HG03378 (cell line): ENCODE data around the gene KXD1.
"Not testable (repeated sequence)": the region's sequence is repeated elsewhere in the genome, so short reads cannot be mapped to it uniquely, and the experiment has no call there.

Experiments used
- ATAC-seq: cut with Tn5 transposase; IDR thresholded peaks from one replicate; pipeline ENCODE4 v1.9.1; 2021; ENCODE audit warnings: mild to moderate bottlenecking, moderate library complexity; ENCODE audit not compliant: unreplicated experiment

Gene KXD1

DNA sequence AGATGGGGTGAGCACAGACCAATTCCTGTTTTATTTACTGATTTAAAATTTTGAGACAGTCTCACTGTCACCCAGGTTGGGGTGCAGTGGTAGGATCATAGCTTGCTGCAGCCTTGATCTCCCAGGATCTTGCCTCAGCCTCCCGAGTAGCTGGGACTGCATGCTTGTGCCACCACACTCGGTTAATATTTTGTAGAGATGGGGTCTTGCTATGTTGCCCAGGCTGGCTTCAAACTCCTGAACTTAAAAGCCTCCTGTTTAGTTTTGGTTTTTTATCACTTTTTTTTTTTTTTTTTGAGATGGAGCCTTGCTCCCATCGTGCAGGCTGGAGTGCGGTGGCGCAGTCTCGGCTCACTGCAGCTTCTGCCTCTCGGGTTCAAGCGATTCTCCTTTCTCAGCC, 18.7 kb downstream of the KXD1 start:
- no peak for ATAC-seq

DNA sequence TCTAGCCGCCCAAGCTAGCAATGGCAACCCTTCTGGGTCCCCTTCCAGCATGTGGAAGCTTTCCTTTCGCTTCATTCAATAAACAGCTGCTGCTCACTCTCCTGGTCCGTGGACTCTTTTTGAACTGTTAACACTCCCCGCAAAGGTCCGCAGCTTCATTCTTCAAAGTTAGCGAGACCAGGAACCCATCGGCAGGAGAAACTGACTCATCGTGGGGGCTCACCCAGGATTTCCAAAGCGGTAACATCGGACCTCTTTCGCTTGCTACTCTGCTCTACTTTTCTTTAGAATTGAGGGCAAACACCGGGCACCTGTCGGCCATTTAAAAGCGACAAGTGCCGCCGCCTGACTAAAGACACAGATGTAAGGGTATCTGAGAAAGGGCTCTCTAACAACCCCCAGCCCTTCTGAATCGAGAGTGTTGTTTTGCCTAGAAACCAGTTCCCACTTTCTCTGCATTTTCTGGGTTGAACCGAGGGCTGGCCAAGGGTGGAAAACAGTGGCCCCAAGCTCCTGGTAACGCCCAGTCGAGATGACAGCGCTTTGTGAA, 19.8 kb downstream of the KXD1 start:
- no peak for ATAC-seq

DNA sequence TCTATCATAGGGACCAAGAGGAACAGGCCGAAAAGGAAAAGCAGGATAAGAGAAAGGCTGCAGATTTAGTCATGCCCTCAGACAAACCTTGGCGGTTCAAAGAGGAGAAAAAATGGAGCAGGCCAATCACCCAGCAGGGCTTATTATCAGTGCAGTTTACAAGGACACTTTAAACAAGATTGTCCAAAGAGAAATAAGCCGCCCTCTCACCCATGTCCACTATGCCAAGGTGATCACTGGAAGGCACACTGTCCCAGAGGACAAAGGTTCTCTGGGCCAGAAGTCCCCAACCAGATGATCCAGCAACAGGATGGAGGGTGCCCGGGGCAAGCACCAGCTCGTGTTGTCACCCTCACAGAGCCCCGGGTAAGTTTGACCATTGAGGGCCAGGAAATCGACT, 22.6 kb downstream of the KXD1 start:
- no peak for ATAC-seq

DNA sequence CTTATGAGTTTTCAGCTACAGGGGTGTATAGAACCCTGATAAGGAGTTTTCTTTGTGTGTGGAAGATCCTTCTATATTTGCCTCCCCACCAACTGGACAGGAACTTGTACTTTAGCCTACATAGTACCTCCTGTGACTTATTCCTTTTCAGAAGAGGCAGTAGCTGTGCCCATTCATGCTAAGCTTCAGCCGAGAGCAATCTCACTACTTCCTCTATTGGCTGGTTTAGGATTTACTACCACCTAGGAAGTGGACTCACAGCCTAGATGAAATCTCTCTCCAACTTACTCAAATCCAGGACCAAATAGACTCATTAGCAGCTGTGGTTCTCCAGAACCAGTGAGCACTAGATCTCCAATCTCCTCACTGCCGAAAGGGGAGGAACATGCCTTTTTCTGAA, 28.6 kb downstream of the KXD1 start:
- ATAC-seq: no peak

DNA sequence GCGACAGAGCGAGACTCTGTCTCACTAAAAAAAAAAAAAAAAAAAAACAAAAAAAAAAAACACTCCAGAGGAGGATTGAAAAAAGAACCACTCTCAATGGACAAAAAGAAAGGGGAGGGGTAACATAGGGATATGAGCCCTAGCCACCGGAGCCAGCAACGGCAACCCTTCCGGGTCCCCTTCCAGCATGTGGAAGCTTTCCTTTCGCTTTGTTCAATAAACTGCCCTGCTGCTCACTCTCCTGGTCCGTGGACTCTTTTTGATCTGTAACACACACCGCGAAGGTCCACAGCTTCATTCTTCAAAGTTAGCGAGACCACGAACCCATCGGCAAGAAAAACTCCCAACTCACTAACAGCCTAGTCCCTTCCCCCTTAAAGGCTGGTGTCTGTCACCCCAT, 29.9 kb downstream of the KXD1 start:
- ATAC-seq: no peak

DNA sequence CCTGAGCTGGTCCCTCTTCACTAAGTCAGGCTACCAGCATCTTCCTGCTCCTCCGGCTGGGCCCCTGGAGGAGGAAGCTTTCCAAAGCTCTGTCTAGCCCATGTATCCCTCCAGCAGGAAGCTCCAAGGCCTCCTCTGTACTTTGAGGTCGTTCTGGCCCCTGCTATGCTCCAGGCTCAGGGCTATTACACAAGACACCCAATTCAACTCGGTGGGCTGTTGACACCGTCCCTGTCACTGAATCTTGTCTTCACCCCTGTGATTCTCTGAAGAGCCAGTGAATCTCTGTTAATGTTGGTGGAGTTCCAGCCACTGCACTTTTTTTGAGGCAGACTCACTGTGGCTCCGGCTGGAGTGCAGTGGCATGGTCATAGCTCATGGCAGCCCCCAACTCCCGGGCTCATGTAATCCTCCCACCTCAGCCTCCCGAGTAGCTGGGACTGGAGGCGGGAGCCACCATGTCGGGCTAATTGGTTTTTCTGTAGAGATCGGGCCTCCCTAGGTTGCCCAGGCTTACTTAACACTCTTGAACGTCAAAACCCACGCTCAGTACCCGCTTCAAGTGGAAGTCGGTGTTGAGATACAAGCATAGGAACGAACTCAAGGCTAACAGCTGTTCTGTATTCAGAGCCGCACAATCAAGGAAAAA, 30.4 kb downstream of the KXD1 start:
- ATAC-seq: no peak

DNA sequence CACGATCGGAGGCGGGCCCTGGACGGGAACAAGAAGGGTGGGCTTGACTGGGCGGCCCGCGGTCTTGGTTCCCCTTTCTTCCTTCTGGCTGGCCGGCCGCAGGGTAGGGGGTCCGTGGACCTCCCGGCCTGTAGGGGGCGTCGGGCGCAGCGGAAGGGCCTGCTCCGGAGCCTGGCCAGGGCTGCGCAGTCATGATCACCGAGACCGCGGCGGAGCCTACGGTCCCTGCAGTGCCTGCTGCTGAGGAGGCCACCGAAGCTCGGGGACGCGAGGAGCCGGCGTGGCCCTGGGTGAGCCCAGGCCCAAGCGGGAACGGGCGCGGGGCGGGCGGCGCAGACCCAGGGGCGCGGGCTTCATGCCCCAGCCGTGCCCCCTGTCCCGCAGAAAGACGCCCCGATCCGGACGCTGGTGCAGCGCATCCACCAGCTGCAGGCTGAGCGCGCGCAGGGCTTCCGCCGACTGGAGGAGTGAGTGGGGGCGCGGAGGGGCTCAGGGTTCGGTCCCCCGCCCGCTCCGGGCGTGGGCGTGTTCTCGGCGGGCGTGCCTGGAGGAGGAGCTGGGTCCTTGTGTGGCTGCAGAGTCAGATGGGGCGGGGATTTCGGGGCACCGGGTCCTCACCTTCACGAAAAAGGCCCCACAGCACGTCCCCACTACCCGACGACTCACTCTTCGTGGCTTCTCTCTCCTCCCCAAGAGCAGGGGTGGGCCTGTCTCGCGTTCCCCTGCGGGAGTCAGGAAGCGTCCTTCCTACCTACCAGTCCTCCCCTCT, 31.1 kb downstream of the KXD1 start, which contains the start of gene REX1BD:
TSS of gene REX1BD (plus strand) at position 188 of the 769 bp plus-strand sequence. CDS start at position 192, 4 bp downstream.
- peak; percentile 69 for ATAC-seq

DNA sequence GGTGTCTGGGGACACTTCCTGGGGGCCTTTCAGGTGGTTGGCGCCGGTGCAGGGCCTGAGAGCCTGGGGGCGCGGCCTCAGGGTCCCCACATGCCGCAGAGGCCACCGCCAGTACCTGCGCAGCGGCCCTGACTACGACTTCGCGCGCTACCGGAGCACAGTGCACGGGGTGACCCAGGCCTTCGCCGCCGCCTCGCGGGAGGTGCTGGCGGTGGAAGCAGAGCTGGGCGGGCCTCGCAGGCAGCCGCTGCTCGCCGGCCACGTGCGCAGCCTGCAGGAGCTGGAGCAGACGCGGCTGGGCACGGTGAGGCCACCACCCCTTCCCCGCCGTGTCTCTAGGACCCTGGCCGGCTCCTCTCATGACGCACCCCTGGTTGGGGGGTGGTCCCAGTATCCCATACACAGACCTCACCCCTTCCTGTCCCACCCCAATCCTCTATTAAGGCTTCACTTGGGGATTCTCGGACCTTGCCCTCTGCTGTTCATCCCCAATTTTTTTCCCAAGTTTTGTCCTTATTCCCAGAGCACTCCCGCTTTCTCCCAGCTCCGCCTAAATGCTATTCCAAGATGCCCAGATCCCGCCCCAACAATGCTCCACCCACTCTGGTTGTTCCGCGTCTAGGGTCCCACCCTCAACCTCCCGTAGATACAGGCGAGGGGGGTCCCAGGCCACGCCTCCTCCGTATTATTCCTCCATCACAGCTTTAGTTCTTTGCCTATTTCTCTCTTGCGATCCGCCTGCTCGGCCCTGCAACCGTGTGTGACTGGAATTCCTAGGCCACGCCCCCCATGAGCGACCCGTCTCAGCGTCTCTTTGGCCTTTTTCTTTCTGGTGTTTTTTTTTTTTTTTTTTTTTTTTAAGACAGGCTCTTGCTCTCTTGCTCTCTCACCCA, 32.0 kb downstream of the KXD1 start:
- ATAC-seq: peak; percentile 18

DNA sequence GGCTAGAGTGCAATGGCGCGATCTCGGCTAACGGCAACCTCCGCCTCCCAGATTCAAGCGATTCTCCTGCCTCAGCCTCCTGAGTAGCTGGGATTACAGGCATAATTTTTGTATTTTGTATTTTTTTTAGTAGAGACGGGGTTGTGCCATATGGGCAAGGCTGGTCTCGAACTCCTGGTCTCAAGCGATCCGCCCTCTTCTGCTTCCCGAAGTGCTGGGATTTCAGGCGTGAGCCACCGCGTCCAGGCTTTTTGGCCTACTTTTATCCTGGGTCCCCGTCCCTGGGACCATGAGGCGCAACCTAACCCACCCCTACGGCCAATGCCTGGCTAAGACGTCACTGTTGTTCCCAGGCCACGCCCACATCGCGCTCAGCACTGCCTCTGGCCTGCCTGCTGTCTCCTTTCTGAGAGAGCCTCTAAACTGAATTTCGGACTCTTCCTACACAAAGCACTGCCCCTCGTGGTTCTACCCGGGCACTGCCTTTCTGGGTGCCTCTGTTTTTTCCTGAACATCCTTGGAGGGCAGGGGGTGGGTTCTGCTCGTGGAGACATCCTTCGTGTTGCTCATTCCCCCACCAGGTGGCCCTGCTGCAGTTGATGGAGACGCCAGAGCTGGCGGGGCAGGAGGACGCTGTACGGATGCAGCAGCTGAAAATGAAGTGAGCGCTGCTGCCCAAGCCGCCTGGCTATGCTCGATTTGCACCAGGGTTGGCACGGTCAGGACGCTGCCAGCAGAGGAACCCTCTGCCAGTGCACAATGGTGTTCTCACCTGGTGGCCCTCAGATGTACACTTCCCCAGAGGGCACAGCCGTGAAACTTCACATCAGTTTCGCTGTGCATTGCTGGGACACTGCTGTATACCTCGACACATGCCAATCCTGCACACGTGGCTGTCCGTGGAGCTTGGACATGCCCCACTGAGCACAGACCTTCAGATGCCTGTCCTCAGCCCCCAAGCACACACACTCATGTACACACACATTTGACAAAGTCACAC, 32.9 kb downstream of the KXD1 start:
- no peak for ATAC-seq

DNA sequence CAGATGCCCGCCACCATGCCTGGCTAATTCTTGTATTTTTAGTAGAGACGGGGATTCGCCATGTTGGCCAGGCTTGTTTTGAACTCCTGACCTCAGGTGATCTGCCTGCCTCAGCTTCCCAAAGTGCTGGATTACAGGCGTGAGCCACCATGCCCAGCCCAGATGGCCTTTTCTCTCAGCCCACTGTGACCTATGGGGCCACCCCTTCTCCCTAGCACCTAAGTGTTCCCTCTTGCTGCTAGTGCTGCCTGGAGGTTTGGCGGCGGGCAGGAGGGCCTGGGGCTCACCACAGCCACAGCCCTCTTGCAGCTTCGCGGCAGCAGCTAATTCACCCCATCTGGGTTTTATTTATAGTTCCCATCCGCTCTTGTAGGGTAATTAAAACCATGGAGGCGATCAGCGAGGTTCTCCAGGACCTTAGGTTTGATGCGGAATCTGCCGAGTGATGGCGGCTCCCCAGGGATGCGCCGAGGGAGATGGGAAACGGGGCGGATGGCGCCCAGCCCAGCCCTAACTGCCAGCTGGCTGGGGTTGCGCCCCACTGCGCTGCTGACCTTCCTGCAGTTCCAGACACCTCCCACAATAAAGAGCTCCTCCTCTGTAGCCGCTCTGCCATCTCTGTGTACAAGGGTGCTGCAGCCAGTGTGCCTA, 34.2 kb downstream of the KXD1 start:
- ATAC-seq: no peak

DNA sequence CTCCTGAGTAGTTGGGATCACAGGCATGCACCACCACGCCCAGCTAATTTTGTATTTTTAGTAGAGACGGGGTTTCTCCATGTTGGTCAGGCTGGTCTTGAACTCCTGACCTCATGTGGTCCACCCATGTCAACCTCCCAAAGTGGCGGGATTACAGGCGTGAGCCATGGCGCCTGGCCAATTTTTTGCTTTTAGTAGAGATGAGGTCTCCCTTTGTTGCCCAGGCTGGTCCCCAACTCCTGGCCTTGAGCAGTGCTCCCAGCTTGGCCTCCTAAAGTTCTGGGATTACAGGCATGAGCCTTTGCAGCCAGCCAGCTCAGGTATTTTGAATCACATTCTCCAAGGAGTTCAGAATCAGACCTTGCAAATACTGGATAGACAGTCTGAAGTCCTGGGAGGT, 35.1 kb downstream of the KXD1 start:
- not testable (repeated sequence) for ATAC-seq

DNA sequence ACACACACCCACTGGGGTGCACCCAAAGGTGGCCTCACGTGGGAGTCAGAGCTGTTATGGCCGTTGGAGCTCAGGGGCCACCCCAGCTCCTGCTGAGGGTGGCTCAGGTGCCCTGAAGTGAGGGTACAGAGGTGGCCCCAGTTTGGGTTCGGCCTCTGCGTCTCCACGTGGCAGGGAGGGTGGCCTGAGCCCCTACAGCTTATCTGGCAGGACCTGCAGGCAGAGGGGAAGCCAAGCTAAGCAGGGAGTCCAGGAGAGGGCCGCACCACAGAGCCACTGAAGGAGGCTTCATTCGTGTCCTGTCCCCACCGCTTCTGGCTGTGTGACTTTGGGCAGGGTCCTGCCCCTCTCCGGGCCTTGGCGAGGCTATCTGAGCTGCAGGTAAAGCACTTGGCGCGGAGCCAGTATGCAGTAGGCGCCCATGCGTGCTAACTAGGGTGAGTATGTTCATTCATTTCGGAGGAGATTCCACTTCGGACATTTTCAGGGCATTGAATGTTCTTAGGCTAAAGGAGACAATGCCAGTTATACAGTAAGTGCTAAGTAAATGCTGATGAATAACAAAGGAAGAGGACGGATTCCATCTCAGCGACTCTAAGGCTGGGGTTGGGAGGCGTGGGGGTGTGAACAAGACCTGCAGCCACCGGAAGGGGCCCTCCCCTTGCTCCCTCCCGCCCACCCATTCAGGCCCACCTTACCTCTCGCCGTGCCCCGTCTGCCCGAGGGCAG, 35.9 kb downstream of the KXD1 start:
- no peak for ATAC-seq

DNA sequence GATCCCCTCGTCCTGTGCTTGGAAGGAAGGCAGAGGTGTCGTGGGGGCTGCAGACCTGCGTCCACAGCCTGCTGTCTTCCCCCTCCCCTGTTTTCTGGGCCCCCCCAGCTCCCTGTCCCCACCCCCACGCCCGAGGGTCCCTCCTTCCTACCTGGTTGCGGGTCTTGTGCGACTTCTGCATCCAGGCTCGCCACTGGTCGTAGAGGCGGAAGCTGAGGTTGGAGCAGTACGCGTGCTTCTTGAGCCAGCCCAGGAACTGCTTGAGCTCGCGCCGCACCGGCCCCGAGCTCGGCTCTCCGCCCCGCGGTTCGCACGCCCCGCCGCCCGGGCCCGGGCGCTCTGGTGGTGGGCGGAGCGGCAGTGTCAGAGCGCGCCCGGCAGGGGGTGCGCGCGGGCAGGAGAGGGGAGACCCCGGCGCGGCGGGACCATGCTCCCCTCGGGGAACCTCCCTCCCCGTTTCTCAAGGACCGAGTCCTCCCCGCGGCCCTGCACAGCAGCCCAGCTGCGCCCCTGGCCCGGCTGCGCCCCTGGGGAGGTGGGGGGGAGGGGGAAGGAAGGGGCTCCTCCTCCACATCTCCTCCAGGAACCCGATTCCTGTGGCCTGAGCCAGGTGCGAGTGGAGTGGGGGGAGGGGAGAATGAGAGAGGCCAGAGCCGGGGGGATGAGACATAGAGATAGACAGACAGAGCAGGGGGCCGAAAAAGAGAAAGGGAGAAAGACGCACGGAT, 36.6 kb downstream of the KXD1 start:
- no peak for ATAC-seq

DNA sequence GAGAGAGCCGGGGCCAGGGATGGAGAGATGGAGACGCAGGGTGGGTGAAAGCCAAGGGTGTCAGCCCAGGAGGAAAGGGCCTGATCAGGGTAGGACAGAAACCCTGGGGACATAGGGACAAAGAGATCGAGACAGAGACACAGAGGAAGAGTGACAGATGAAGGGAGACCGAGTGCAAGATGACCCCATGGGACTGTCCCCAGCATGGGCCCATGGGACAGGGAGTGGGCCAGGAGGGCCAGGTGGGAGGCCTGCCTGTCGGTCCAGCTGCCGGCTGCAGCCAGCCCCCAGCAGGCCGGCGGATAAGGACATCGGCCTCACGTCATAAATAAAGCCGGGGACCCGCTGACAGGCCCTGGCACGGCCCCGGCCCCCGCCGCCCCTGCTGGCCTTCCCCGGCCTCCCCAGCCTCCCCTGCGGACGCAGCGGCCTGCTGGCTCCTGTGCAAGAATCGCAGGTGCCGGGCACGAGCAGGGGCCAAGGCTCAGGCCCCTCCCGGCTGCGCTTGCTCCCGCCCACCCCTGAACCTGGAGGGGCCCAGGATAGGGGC, 37.2 kb downstream of the KXD1 start:
- ATAC-seq: no peak

DNA sequence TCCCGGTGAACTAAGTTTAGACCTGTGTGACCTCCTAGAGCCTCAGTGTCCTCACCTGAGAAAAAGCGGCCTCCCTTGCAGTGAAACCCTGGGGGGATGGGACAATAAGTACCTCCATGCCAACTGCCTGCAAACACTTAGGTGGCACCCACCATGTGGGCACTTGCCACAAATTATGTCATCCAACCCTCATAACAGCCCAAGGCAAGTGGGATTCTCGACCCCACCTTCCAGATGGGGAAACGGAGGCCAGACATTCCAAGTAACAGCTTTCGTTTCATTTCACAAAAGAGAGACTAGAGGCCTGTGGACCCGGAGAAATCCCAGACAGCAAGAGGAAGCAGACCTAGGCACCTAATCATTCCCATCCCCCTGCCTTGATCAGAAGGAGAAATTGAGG, 37.8 kb downstream of the KXD1 start:
- no peak for ATAC-seq

DNA sequence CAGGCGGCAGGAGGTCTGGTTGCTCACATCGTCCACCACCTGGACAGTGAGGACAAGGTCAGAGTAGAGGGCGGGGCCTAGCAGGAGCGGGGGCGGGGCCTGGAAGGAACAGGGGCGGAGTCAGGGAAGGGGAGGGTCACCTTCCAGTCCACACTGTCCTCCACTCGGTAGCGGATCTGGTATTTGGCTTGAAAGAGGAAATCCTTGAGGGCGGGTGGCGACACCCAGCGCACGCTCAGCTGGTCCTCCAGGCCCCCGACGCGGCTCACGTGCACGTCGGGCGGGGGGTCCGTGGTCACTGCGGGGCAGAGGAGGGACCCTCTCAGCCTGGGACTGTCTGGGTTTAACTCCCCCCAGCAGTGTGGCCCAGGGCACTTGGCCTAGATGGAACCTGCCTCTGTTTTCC, 39.1 kb downstream of the KXD1 start:
- no peak for ATAC-seq

DNA sequence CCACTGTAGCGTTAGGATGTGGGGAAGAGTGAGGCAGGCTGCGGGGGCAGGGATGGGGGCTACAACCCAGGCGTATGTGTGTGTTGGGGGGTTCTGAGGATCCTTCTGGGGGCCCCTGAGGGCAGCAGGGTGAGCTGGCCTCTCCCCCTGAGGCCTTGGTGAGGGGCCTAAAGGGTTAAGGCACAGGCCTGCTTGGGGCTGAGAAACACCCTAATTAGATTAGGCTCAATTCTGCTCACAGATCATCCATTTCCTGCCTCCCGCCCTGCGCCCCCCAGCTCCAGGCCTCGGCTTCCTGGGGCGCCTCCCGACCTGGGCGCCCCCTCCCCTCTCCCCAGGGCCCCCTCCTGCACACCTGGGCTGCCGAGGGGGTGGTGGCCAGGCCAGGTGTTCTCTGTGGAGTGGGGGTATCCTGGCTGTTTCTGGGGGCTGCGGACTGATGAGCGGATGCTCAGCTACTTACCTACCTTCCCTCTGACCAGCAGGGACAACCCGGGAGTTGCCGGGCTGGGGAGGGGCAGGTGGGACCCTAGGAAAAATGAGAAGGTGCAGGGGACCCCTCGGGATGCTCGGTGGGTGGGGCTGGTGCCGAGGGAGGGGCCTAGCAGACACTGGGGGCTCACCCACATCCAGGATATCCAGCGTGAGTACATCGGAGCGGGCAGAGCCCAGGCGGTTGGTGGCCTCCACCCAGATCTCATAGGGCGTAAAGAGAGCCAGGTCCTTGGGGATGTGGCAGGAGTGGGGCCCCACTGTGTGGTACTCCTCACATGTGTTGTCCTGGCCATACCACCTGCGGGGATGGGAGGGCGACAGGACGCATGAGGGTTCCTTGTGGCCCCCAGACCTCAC, 40.4 kb downstream of the KXD1 start:
- ATAC-seq: no peak
